ENCODE data around the gene PPCDC.

DNA sequence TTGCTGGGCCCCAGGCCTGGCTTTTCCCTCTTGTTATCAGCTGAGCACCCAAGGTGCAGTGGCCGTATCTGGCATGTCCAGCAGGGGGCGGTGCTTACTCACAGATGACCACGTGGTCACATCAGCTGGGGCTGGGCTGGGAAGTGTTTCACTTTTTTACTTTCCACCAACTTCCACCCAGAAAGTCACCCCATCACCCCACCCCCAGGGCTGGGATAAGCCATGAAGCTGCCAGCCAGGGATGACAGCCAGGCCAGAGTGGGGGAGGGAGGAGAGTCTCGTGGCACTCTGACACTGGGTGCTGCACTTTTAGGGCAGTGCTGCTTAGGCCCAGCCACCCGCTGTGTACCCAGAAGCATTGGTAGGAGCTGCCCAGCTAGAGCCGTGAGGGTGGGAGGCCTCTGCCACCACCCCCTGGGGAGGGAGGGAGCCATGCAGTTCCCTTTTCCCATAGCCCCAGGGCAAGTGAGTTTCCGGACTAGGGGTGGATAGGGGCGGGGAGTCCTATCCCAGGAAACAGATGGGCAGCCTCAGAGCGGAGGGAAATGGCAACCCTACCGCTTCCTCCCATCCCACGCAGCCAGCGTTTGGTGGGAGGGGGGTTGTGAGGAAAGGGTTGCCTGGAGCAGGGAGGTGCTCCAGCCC, 6.1 kb downstream of the PPCDC start:
- TF ChIP-seq EZH2phosphoT487 (IDR thresholded peaks at IDR 0.05; ENCODE audit: borderline replicate concordance, low read depth), result no peak
- no peak for TF ChIP-seq EP300 (IDR thresholded peaks at IDR 0.05; ENCODE audit: borderline replicate concordance in 1 of 2, low read depth in 1 of 2, low read length in 1 of 2)
- no peak for TF ChIP-seq RFX5 (IDR thresholded peaks at IDR 0.05; ENCODE audit: low read length)
- peak; percentile 90 for TF ChIP-seq CTCF (IDR thresholded peaks at IDR 0.05)
- TF ChIP-seq RXRA (IDR thresholded peaks at IDR 0.05; ENCODE audit: borderline replicate concordance, low read depth), result no peak
- TF ChIP-seq ZBTB33 (IDR thresholded peaks at IDR 0.05; ENCODE audit: borderline replicate concordance, low read depth), result no peak
- TF ChIP-seq, protein P1, sequence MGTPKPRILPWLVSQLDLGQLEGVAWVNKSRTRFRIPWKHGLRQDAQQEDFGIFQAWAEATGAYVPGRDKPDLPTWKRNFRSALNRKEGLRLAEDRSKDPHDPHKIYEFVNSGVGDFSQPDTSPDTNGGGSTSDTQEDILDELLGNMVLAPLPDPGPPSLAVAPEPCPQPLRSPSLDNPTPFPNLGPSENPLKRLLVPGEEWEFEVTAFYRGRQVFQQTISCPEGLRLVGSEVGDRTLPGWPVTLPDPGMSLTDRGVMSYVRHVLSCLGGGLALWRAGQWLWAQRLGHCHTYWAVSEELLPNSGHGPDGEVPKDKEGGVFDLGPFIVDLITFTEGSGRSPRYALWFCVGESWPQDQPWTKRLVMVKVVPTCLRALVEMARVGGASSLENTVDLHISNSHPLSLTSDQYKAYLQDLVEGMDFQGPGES (IDR thresholded peaks at IDR 0.05; ENCODE audit: low read depth, low read length), result no peak
- TF ChIP-seq, protein P2, sequence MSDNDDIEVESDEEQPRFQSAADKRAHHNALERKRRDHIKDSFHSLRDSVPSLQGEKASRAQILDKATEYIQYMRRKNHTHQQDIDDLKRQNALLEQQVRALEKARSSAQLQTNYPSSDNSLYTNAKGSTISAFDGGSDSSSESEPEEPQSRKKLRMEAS (IDR thresholded peaks at IDR 0.05; ENCODE audit: low read depth), result peak; percentile 65
- no peak for TF ChIP-seq ELF1 (IDR thresholded peaks at IDR 0.05)
- TF ChIP-seq REST (IDR thresholded peaks at IDR 0.05; ENCODE audit: low read depth, low read length), result no peak
